Dermis microvascular lymphatic vessel endothelial cell (primary cell): ENCODE results near the gene COX6B2. TPM values are rescaled to one million over a fixed set of nuclear protein-coding genes. Genes with fewer than 3 reads are reported as not detected.

Experiments
- DNase-seq, 2 donors: peaks; one replicate each; pipeline versions ENCODE4 v3.0.0 to v3.0.0-alpha.2; 2010; ENCODE audit warnings: low read depth in 2 of 2
- total RNA-seq: library from RNA; depleted of rRNA; stranded (reverse); fragments of >200 nt; gene quantifications from 2 replicates; pipeline ENCODE4 v1.2.1, GENCODE V29; 2014

Gene COX6B2
- total RNA-seq, 1 donor from 2014 or later, result not detected

DNA sequence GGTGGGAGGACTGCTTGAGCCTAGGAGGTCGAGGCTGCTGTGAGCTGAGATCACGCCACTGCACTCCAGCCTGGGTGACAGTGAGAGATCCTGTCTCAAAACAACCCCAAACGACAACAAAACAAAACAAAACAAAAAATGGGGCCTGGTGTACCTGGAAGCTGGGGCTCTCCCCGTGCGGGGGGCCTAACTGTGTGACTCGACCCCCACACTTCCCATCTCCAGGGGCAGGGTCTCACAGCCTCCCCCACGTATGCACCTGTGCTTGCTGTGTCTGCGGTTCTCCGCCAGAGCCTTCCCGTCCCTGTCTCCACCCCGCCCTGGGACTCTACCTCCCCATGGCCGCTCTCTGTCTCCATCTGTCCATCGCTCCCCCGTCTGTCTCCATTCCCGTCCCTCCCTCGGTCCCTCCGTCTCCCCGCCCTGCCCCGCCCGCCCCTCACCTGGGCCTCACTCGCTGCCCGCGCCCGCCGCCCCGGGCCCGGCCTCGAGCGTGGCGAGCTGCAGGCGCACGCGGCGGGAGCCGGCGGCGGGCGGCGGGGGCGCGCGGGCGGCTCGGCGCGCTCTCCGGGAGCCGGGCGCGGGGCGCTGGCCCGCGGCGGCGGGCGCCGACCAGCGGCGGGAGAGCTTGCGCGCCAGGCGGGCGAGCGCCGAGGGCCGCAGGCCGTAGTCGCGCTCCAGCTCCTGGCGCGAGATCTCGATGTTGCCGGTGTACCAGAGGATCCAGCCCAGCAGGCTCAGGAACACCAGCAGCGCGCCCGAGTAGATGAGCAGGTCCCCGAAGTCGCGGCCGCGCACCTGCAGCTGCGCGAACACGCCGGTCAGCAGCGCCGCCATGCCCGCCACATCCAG is 29.0 kb upstream of the COX6B2 start:
- peak; percentile 56 to 77 for DNase-seq

DNA sequence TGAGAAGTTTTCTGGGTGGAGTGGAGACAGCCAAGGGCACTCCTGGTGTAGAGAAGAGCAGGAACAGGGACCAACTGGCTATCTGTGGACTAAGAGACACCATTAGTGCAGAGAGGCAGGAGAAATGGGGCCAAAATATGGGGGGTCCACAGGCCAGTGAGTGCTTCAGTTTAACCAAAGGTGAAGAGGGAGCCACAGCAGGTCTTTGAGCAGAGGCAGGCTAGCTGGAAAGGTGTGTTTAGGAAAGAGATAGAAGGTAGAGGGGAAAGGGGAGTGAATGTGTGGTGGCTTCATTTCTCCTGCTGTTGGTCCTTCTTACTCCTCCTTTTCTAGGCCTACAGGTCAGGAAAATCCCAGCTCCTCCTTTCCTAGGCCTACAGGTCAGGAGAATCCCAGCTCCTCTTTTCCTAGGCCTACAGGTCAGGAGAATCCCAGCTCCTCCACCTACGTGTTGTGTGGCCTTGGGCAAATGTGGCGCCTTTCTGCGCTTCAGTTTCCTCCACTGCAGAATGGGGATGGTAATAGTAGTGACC is 28.1 kb upstream of the COX6B2 start:
- DNase-seq, result no peak

DNA sequence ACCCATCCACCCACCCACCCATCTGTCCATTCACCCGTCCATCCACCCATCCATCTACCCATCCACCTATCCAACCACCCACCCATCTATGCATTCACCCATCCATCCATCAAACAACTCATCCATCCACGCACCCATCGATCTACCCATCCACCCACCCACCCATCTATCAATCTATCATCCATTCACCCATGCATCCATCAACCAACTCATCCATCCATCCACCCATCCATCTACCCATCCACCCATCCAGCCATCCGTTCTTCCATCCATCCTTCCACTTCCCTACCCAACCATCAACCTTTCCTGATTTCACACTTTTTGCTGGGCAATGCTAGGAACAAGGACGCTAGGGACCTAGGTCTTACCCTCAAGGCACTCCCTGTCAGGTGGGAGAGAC is 27.5 kb upstream of the COX6B2 start:
- no peak for DNase-seq

DNA sequence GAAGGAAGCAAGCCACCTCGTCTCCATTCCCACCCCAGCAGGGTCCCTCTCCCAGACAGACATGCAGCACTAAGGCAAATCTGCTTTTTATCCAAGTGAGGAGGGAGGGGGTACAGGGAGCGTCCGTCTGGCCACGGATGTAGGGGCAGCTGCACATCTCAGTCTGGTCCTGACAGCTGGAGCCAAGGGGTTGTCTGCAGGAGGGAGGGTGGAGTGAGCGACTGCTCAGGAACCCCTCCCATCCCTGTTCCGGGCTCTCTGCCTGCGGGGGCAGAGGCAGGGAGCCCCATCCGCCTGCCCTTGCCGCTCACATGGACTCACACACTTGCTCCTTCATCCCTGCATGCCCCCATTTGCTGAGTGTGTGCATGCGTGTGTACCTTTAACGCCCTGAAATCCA is 24.7 kb upstream of the COX6B2 start:
- DNase-seq, result no peak

DNA sequence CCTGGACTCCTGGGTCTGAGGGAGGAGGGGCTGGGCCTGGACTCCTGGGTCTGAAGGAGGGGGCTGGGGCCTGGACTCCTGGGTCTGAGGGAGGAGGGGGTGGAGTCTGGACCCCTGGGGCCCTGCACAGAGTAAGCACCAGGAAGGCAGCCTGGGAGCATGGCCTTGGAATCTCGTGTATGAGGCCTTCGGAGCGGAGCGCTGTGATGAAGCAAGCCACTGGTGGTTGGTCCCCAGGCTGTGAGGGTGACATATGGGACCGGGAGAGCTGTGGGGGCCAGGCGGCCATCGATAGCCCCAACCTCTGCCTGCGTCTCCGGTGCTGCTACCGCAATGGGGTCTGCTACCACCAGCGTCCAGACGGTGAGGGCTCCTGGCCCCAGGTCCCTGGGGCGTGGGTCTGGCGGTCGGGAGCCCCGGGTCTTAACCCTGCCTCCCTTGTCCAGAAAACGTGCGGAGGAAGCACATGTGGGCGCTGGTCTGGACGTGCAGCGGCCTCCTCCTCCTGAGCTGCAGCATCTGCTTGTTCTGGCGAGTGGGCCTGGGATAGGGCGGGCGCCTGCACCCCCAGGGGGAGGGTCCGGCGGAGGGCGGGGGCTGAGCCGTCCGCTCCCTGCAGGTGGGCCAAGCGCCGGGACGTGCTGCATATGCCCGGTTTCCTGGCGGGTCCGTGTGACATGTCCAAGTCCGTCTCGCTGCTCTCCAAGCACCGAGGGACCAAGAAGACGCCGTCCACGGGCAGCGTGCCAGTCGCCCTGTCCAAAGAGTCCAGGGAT is 23.0 kb upstream of the COX6B2 start:
- no peak for DNase-seq

DNA sequence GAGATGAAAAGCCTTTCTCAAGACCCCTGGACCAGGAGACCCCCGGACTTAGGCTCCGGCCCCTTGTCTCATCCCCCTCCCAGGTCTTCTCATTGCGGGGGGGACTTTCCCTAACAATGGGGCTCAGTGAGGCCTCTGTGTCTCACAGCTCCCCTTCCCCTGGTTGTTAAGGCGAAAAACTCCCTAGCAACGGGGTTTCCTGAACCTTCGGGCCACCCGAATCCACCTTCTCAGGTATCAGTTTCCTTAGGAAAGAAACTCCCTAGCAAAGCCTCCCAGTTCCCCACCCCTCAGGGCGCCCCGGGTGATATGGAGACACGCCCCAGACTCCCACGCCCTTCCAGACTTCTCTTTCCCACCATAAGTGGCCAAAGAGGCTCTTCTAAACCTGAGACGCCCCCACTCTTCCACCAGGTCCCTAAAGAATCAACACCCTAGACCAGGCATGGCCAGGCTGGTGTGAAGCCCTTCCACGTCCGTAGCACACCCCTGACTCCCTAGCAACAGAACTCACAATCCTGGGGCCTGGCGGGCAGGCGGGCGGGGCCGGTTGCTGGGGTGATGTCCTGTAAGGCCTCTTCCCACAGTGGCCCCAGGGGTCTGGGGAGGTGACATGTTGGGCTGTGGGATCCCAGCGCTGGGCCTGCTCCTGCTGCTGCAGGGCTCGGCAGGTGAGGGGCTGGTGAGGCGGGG is 21.9 kb upstream of the COX6B2 start, which contains the start of gene TMEM190:
Gene TMEM190, plus strand, starts transcription at position 586 of the 693 bp plus-strand sequence. Its CDS starts 28 bp downstream, at position 614.
- no peak for DNase-seq

DNA sequence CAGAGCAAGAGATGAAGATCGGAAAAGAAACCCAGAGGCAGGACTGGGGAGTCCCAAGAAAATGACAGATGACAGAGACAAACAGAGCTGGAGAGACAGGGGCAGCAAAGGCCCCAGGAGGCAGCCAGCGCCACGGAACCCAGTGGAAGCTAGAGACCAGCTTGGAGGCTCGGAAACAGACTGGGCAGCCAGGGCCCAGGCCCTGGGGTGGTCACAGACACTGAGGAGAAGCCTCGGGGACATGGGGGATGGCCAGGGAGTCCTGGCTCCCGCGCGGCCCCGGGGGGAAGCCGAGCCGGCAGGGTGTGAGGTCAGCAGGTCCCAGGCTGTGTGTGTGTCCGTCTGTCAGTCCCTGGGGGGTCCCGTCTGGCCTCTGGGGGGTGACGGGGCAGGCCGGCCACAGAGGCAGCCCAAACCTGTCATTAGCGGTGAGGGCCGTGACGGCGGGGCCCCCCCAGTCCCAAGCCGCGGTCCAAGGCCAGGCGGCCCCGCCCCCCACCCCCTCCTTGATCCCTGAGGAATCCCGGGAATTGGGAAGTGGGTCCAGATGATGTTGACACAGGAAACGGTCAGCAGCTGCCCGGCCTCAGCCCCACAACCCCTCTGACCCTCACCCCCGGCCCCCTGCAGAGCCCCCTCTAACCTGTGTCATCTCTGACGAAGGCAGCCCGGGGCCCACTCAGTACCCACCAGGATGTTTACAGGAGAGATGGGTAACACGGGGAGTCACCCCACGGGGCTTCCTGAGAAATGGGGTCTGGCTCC is 19.7 kb upstream of the COX6B2 start:
- no peak for DNase-seq

DNA sequence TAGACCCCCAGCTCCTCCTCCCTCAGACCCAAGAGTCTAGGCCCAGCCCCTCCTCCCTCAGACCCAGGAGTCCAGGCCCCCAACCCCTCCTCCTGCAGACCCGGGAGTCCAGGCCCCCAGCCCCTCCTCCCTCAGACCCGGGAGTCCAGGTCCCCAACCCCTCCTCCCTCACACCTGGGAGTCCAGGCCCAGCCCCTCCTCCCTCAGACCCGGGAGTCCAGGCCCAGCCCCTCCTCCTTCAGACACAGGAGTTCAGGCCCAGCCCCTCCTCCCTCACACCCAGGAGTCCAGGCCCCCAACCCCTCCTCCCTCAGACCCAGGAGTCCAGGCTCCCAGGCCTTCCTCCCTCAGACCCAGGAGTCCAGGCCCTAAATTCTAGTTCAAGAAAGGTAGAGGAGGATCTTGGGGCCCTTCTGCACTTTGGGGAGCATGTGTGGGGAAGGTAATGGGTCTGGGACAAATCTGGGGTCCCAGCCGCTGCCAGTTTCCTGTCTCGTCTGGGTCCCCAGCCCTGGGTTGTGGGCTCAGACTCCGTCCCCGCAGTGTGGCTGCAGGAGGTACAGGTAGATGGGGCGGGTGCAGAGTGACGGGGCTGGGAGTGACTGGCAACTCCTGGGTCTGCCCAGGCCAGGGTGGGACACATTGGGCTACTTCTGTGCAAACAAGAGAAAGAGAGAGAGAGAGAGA is 18.9 kb upstream of the COX6B2 start:
- DNase-seq, result no peak

DNA sequence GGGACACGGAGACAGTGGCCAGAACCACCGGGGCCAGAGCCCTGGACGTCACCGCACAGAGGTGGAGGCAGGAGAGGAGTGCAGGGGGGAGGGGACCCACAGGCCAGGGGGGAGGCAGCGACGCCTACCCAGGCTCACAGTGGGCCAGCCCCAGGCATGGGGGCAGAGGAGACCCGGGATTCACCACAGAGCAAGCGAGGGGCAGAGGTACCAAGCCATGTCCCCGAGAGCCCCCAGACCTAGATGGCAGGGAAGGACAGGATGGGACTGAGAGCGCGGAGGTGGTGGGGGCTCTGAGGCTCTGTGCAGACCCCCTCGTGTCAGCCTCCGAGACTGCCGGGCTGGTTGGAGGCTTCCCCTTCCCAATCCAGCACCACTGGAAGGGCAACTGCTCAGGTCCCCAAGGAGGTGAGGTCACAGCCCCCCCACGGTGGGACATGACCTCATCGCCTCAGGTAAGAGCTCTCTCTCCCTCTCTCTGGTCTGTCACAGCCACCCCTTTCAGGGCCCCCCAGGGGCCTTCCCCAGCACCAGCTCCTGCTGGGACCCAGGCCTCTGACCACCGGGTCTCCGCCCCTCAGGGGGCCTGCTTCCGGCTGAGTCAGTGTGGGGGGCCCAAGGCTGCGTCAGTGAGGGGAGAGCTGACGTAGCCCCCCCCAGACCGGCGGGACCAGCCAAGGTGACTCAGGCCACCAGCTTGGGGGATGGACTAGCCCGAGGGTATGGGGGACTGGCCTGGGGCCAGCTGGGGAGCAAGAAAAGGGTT is 18.0 kb upstream of the COX6B2 start:
- no peak for DNase-seq

DNA sequence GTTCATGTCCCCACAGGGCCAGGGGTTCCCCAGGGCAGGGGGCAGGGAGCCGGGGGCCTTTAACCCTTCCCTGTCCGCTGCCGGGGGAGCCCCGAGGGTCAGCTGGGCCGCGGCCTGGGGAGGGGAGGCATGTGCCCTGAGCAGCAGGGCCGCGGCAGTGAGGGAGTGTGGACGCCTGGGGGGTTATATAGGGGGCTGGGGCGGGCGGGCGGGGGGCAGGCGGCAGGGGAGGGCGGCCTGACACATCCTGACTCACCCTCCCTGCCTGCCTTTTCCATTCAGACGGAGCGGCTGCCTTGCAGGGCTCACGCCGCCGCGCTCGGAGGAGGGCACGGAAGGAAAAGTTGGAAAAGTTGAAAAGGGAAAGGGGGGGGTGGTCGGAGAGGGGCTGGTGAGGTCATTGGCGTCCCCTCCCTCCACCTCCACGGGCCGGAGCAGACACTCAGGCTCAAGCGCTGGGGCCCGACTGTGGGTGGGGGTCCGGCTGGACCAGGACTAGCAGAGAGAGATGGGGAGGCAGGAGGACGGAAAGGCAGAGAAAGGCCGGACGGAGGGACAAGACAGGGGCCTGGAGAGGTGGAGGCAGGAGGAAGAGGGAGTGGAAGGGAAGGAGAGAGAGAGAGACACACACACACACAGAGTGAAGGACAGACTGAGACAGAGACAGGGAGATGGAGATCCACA is 15.9 kb upstream of the COX6B2 start, which contains the start of gene IL11:
Gene IL11, minus strand, starts transcription at position 159 of the 684 bp plus-strand sequence. Its CDS starts 153 bp downstream, at position 6.
- DNase-seq, result no peak

DNA sequence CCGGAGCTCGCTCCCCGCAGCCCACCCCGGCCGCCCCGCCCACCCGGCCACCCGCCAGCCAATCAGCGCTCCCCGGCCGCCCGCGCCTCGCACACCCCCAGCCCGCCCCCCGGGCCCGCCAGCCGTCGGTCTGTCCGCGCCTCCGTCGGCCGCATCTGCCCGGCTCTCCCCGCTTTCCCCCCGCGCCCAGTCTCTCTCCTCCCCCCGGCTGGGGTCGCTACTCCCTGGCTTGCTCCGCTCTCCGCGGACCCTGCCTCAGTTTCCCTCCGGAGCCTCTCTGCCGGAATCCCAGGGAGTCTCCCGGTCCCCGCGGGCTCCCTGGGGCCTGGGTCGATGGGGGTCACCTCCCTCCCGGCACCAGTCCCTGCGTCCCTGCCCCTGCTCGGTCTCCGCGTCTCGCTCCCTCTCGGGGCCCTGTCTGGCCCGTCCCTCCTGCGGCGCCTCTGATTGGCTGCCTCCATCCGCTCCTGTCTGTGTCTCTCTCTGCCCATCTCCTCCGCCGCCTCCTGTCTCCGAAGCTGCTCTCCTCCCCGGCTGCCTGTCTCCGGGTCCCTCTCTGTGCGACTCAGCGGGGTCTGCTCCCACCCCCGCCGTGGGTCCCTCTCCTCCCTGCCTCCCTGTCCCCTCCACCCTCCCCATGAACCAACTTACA is 15.3 kb upstream of the COX6B2 start:
- DNase-seq, result no peak

DNA sequence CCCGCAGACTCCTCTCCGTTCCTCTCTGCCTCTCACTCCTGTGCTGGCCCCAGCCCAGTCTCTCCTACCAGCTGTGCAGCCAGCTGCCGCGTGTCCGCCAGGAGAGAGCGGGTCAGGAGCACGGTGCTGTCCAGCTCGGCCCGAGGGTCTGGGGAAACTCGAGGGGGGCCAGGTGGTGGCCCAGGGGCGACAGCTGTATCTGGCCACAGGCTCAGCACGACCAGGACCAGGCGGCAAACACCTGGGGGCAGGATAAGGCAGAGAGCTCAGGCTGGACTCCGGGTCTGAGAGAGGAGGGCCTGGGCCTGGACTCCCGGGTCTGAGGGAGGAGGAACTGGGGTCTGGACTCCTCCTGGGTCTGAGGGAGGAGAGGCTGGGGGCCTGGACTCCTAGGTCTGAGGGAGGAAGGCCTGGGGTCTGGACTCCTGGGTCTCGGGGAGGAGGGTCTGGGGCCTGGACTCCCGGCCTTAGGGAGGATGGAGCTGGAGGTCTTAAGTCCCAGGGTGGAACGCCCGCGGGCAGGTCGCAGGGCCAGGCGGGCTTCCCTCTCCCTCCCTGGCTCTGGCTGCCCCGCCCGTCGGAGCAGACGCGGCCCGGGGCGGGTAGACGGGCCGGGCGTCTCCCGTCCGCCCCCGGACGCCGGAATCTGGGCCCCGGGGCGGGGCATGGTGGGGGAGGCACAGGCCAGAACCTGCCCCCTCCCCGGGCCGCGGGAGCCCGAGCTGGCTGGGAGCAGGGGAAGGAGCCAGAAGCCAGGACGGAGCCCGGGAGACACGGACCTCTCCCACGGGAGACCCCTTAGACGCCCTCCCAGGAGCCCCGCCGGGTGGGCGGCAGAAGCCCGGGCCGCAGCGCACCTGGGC is 14.4 kb upstream of the COX6B2 start:
- DNase-seq, result no peak

DNA sequence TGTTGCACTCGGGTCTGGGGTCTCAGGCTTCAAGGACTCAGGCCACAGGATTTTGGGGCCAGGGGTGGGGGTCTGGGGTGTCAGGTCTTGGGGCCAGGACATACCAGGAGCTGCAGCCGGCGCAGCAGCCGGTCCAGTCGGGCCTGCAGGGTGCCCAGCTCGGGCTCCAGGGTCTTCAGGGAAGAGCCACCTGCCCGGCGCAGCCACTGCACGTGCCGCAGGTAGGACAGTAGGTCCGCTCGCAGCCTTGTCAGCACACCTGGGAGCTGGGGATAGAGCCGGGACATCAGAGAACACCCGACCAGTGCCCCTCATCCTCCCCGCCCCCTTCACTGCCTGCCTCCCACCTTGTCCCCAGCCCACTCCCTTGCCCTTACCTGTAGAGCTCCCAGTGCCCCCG is 13.6 kb upstream of the COX6B2 start:
- no peak for DNase-seq

DNA sequence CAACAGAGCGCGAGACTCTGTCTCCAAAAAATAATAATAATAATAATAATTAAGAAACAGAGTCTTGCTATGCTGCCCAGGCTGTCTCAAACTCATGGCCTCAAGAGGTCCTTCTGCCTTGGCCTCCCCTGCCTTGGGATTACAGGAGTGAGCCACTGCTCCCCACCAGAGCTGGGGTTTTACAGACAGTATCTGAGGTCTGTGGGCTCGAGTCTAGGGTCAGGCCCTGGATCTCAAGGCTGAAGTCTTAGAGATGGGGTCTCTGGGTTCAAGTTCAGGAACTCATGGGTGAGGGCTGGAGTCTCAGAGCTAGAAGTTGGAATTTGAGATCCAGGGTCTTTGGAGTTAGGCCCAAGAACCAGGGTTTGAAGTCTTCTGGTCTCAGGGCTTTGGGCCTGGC is 12.3 kb upstream of the COX6B2 start:
- no peak for DNase-seq

DNA sequence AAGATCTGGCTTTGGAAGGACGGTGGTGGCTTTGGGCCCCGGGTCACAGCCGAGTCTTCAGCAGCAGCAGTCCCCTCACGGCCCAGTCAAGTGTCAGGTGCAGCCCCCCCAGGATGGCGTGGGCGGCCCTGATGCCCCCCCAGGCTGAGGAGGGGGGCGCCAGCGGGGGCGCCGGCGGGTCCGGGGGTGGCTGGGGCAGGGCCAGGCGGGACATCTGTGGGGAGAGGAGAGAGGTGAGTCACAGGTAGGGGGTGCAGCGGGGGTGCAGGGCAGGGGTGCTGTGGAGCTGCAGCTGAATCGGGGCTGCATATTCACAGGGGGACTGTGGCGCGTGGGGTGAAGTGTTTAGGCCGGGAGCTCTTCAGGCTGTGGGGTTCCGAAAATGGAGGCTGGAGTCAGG is 11.4 kb upstream of the COX6B2 start:
- DNase-seq, result no peak

DNA sequence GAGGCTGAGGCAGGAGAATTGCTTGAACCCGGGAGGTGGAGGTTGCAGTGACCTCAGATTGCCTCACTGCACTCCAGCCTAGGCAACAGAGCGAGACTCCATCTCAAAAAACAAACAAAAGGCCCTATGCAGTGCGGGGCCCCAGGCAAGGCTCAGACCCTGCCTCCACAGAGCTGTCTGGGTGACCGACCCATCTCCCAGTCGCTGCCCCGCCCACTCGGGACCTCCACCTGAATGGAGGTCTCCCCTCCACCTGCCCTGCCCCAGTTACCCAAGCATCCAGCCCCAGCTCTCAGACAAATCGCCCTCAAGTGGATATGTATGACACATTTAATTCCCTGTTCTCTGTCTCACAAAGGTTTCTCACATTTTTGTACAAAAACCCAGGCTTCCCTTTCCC is 10.7 kb upstream of the COX6B2 start:
- DNase-seq, result no peak

DNA sequence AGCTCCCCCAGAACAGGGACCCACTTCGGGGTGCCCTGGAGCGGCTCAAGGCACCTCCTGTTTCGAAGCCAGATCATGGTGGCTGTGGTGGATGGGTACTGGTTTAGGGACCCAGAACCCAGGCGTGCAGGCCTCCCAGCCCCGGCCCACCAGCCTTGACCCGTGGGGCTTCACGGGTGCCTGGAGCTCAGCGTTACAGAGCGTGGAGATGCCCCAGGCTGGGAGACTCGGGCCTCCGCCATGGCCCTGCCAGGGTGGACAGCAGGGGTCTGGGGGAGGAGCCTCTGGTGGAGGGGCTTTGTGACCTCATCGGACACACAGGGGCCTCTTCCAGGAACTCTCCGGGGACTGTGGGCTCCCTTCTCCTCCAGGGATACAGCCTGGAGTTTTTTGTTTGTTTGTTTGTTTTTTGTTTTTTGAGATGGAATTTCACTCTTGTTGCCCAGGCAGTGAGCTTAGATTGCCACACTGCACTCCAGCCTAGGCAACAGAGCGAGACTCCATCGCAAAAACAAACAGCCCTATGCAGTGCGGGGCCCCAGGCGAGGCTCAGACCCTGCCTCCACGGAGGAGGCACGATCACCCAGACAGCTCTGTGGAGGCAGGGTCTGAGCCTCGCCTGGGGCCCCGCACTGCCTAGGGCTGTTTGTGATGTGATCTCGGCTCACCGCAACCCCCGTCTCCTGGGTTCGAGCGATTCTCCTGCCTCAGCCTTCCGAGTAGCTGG is 8.6 kb upstream of the COX6B2 start, which contains the start of gene GARIN5B:
Gene GARIN5B, minus strand, starts transcription at position 271 of the 727 bp plus-strand sequence. Its CDS starts 194 bp downstream, at position 77.
- no peak for DNase-seq
